SK-N-SH treated with all-trans-retinoic acid at 6 μM for 48 hours (cell line): ENCODE measurements around the gene ASAH2.
"Not testable (repeated sequence)": the region's sequence is repeated elsewhere in the genome, so short reads cannot be mapped to it uniquely, and the experiment has no call there.

Experiments
- CREB5 ChIP-seq: fragments of 250-450 bp; sonication (Bioruptor Pico); IDR thresholded peaks from 2 replicates; pipeline ENCODE4 v1.5.1; 2020; ENCODE audit warnings: low read depth, mild to moderate bottlenecking, moderate library complexity
- OSR1 ChIP-seq: fragments of 250-450 bp; sonication (Bioruptor Pico); IDR thresholded peaks from 2 replicates; pipeline ENCODE4 v1.8.0; 2022; ENCODE audit warnings: moderate library complexity, mild to moderate bottlenecking, inconsistent platforms
- PATZ1 ChIP-seq: fragments of 250-450 bp; sonication (Bioruptor Pico); IDR thresholded peaks from 2 replicates; pipeline ENCODE4 v1.8.0; 2020; ENCODE audit warnings: mild to moderate bottlenecking, moderate library complexity, borderline replicate concordance
- POU6F1 ChIP-seq: fragments of 250-450 bp; sonication (Bioruptor Pico); IDR thresholded peaks from 2 replicates; pipeline ENCODE4 v1.8.0; 2021; ENCODE audit warnings: low read depth, mild to moderate bottlenecking, moderate library complexity, borderline replicate concordance
- TCF4 ChIP-seq: fragments of 250-450 bp; sonication (Bioruptor Pico); IDR thresholded peaks from 2 replicates; pipeline ENCODE4 v1.8.0; 2021; ENCODE audit warnings: mild to moderate bottlenecking, moderate library complexity, borderline replicate concordance
- TOX ChIP-seq: fragments of 250-450 bp; sonication (Bioruptor Pico); IDR thresholded peaks from 2 replicates; pipeline ENCODE4 v1.8.0; 2021; ENCODE audit warnings: mild to moderate bottlenecking, moderate library complexity, borderline replicate concordance
- ZC3H10 ChIP-seq: fragments of 250-450 bp; sonication (Bioruptor Pico); IDR thresholded peaks from 2 replicates; pipeline ENCODE4 v1.5.1; 2021; ENCODE audit warnings: mild to moderate bottlenecking, moderate library complexity
- ZFP3 ChIP-seq: fragments of 250-450 bp; sonication (Bioruptor Pico); IDR thresholded peaks from 2 replicates; pipeline ENCODE4 v1.5.0; 2020; ENCODE audit warnings: mild to moderate bottlenecking, moderate library complexity

- TF ChIP-seq CREB5 (CRISPR knock-in tag); ZC3H10 (CRISPR knock-in tag); PATZ1 (CRISPR knock-in tag); OSR1; TCF4 (CRISPR knock-in tag); ZFP3 (CRISPR knock-in tag); POU6F1 (CRISPR knock-in tag); TOX (CRISPR knock-in tag): not testable (repeated sequence)
These were observed 11.3 kb upstream of the ASAH2 start for GRCh38 chr10:50262625-50263024.
